GM21737 (cell line): Measurements from ENCODE around the gene CENPC.
"Not testable (repeated sequence)": the region's sequence is repeated elsewhere in the genome, so short reads cannot be mapped to it uniquely, and the experiment has no call there.

Experiments
- ATAC-seq: cut with Tn5 transposase; IDR thresholded peaks from one replicate; pipeline ENCODE4 v1.9.1; 2021; ENCODE audit warnings: mild to moderate bottlenecking, moderate library complexity; ENCODE audit not compliant: unreplicated experiment

The CENPC gene

GRCh38 chr4:67554096-67554495, 8.8 kb upstream of the CENPC start:
- no peak for ATAC-seq

GRCh38 chr4:67552146-67552792, 7.0 kb upstream of the CENPC start:
- ATAC-seq = not testable (repeated sequence)

- ATAC-seq = no peak
Observed at GRCh38 chr4:67550857-67551256, 5.6 kb upstream of the CENPC start.

GRCh38 chr4:67550451-67550850, 5.1 kb upstream of the CENPC start:
- ATAC-seq = no peak

GRCh38 chr4:67549123-67549522, 3.8 kb upstream of the CENPC start:
- ATAC-seq = peak; percentile 23

GRCh38 chr4:67546971-67547370, 1.7 kb upstream of the CENPC start:
- no peak for ATAC-seq

GRCh38 chr4:67546004-67546356, 677 bp upstream of the CENPC start:
- no peak for ATAC-seq

GRCh38 chr4:67542076-67542475, 3.2 kb downstream of the CENPC start:
- ATAC-seq = no peak

- no peak for ATAC-seq
Observed at GRCh38 chr4:67539830-67540229, 5.5 kb downstream of the CENPC start.

GRCh38 chr4:67535280-67535840, 9.9 kb downstream of the CENPC start:
- ATAC-seq = no peak

GRCh38 chr4:67533112-67533511, 12.2 kb downstream of the CENPC start:
- no peak for ATAC-seq

- not testable (repeated sequence) for ATAC-seq
Observed at GRCh38 chr4:67532397-67532796, 12.9 kb downstream of the CENPC start.

GRCh38 chr4:67531379-67531962, 13.8 kb downstream of the CENPC start:
- ATAC-seq = no peak

- not testable (repeated sequence) for ATAC-seq
Observed at GRCh38 chr4:67524140-67524539, 21.2 kb downstream of the CENPC start.

GRCh38 chr4:67522851-67523671, 22.2 kb downstream of the CENPC start:
- no peak for ATAC-seq

GRCh38 chr4:67522230-67522629, 23.1 kb downstream of the CENPC start:
- ATAC-seq = no peak

GRCh38 chr4:67521506-67521905, 23.8 kb downstream of the CENPC start:
- ATAC-seq = peak; percentile 86

GRCh38 chr4:67520141-67520540, 25.2 kb downstream of the CENPC start:
- no peak for ATAC-seq

- no peak for ATAC-seq
Observed at GRCh38 chr4:67512501-67512900, 32.8 kb downstream of the CENPC start.

GRCh38 chr4:67500373-67500772, 44.9 kb downstream of the CENPC start:
- no peak for ATAC-seq

- ATAC-seq = no peak
Observed at GRCh38 chr4:67499799-67500198, 45.5 kb downstream of the CENPC start.
